HG03457 (cell line): ENCODE data around the gene EMID1.
"Not testable (repeated sequence)": the region's sequence is repeated elsewhere in the genome, so short reads cannot be mapped to it uniquely, and the experiment has no call there.

ENCODE experiments used
- ATAC-seq: cut with Tn5 transposase; IDR thresholded peaks from one replicate; pipeline ENCODE4 v1.9.1; 2021; ENCODE audit warnings: moderate number of reproducible peaks; ENCODE audit not compliant: unreplicated experiment

Gene EMID1

DNA sequence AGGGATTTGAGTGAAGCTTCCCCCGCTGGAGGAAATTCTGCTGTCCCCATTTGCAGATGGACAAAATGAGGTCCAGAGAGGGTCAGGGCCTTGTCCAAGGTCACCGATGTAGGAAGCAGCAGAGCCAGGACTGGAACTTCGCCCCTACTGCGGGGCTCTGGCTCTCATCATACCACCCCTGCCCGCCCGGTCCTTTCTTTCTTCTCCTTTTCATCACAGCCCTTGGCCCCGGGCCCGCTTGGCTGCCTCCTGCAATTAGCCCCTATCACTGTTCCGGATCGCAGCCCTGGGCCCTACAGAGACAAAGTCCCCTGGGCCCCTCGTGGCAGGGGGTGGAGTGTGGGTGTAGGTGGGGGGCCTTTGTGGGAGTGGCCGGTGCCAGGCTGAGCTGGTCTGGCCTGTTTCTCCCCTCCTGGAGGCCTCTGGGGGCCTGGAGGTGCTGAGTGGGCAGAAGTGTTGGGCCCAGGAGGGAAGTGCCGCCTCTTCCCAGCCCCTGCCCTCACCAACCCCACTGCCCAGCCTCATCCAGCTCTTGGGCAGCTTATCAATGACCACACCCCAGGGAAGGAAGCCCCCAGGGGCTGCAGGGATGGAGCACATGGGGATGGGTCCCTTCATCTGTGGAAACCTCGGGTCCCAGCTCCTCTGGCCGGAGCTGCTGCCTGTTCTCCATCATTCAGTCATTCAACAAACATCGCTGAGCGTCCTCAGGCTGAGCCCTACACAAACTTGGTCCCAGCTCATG lies 3.4 kb downstream of the EMID1 start:
- ATAC-seq: no peak

- no peak for ATAC-seq
Measured at GRCh38 chr22:29209624-29209929, 3.9 kb downstream of the EMID1 start.

GRCh38 chr22:29211066-29211465 lies 5.4 kb downstream of the EMID1 start:
- no peak for ATAC-seq

- no peak for ATAC-seq
Measured at GRCh38 chr22:29211466-29211865, 5.8 kb downstream of the EMID1 start.

DNA sequence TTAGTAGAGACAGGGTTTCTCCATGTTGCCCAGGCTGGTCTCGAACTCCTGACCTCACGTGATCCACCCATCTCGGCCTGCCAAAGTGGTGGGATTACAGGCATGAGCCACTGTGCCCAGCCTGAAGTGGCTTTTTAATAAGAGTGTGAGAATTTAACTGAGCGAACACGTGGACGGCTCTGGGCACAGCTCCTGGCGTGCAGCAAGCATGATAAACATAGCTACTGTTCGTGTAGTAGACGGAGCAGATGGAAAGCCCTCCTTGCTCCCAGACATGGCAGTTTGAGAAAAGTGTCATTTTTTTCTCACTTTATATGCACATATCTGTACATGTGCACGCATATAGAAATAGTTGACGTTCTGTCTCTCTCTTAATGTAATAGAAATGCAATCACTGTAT lies 7.0 kb downstream of the EMID1 start:
- no peak for ATAC-seq

- no peak for ATAC-seq
Measured at GRCh38 chr22:29213493-29213892, 7.8 kb downstream of the EMID1 start.

- ATAC-seq: no peak
Measured at GRCh38 chr22:29214232-29214631, 8.5 kb downstream of the EMID1 start.

- ATAC-seq: no peak
Measured at GRCh38 chr22:29215012-29215860, 9.5 kb downstream of the EMID1 start.

DNA sequence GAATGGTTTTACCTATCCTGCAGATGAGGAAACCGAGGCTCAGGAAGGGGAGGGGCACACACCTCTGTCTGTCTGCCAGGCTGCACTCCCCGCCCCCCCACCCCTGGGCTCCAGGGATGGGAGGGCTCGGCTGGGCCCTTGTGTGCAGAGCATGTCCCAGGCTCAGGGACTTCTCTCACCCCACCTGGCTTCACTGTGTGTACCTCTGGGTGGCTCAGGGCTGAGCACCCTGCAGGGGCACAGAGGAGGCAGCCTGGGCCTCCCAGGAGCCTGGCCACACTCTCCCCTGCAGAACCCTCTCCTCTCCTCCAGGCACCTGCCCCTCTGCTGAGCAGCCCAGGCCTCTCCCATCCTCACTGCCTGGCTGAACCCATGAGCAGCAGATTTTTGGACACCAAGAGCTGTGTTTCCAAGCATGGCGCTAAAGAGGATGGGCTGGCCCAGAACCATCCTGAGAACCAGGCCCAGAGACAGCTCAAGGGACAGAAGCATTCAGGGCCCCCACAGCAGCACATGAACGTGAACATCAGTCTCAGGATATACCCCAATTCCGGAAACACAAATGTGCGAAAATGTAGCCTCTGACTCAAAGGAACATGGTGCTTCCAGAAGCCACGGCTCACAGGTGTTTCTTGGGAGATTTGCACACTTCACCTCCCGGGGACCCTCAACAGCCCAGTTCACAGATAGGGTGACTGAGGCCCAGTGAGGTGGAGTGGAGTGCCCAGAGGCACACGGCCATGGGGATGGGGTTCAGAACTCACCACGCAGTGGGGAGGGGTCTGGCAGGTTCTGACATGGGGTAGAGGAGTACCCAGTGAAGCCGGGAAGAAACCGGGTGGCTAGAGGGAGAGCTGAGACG lies 10.5 kb downstream of the EMID1 start:
- no peak for ATAC-seq

GRCh38 chr22:29216873-29217666 lies 11.4 kb downstream of the EMID1 start:
- no peak for ATAC-seq

DNA sequence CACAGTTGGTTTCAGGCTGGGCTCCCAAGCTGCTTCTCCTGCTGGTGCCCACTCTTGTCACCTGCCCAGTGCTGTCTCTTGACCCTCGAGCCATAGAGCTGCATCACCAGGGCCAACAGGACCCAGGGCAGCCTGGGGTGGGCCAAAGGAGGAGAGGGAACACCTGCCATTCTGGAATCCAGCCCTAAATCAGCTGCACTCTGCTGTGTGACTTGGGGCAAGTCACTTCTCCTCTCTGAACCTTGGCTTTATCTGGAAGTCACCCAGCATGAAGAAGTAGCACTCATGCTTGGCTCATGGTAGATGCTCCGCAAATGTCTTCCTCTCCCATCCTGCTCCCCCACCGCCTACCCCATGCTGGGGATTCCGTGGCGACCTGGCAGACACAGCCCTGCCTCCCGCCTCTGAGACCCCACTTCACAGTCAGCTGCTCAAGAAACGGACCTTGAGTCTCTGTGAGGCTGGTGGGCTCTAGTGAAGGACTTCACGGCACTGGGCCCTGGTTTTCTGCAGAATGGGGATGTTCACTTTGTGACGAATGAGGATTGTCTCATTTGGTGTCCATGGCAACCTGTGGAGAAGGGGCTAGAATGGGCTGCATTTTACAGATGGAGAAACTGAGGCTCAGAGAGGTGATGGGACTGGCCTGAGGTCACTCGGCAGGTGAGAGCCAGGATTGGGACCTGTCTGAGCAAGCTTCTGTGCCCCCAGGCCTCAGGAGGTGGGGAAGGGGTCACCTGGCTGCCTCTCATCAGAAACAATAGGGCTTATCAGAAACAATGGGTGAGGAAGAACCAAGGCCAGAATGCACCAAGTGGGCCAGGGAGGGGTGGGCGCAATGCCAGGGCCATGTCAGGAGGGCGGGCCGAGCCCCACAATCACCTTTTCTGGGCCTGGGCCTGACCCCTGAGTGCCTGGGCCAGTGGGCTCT lies 12.4 kb downstream of the EMID1 start:
- no peak for ATAC-seq

GRCh38 chr22:29218758-29219408 lies 13.2 kb downstream of the EMID1 start:
- no peak for ATAC-seq

DNA sequence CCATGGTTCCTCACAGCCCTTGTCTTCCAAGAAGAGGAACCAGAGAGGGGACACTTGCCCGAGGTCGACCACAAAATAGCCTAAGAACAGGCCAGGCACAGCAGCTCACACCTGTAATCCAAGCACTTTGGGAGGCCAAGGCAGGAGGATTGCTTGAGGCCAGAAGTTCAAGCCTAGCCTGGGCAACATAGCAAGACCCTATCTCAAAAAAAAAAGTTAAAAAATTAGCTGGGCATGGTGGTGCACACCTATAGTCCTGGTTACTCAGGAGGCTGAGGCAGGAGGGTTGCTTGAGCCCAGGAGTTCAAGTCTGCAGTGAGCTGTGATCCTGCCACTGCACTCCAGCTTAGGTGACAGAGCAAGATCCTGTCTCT lies 13.7 kb downstream of the EMID1 start:
- not testable (repeated sequence) for ATAC-seq

DNA sequence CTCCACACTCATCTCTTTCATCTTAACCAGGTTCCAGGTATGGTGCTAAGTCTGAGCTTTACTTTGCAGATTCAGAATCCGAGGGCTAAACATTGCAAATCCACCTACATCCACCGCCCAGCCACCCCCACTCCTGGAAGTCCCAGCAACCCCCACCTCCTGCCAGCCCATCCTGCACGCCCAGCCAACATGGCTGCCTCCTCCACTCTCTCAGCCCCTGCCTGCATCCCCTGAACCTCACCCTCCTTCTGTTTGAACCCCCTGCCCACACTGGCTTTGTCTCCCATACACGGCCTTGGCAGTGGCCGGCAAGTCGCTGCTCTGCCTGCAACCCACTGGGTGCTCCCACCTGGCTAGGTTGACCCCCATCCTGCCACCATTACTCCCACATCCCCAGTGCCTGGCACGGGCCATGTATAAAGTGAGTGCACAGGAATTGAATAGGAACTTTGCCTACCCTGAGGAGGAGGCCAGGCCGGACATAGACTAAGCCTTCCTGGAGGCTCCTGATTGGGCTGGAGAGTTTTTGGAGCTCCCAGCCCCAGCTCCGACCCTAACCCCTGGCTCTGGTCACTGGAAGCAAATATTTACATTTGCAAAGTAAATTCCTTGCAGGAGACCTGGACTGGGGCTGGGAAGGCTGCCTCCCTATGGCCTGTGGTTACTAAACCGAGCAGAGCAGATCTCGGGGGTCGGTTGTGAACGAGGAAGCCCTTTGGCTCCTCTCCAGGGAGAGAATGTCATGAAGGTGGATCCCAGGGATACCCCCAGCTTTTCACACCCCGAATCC lies 14.4 kb downstream of the EMID1 start:
- no peak for ATAC-seq

DNA sequence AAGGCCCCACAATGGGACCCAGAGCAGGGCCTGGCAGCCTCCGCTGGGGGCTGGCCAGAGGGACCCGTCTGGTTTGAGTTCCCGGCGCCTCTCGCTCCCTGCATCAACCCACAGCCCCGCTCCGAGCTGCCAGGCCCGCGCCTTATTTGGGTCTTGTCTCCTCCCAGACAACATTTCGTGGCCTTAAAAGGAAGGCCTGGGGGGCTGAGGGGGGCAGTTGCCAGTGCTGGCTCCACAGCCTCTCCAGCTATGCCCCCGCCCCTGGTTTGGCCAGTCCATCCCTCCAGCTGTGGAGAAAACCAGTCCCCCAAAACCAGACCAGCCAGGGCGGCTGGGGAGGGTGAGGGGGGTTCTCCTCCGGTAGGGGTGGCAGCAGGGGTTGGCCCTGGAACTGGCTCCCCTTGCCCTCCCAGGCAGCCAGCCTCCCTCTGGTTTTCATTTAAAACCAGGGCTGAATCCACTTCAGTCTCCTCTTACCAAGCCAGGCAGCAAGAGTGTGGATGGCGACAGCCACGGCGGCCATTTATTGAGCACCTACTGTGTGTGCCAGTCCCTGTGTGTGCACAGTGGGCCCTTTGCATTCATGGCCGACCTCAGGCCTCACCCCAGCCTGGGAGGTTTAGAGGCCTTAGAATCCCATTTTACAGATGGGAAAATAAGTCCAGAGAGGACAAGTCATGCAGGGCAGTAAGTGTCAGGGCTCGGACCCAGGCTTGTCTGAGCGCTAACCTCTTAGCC lies 18.6 kb downstream of the EMID1 start:
- ATAC-seq: no peak

GRCh38 chr22:29224859-29225410 lies 19.2 kb downstream of the EMID1 start:
- ATAC-seq: no peak

DNA sequence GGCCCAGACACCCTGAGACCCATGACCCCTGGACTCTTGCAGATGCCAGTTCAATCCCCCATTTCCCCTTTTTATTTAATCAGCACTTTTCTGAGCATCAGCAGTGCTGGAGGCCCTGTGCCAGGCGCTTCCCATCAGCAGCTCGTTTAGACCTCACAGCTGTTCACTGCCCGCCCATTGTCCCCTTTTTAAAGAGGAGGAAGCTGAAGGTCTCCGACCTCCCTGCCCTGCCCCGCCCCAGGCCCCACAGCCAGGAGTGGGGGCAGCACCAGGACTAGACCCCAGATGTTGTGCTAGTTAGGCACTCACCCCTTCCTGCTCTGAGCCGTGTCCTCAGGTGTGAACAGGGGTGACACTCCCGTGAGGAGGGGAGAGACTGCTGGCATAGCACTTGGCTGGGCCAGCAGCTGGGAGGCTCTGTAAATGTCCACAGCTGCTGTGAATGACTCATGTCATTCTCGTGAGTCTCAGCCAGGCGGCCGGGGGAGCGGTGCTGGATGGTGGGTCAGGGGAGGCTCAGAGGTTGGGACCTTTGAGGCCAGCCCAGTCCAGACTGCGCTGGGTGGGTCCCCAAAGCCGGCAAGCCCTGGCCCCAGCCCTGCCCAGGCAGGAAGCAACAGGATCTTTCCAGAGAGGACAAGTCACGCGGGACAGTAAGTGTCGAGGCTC lies 19.9 kb downstream of the EMID1 start:
- ATAC-seq: no peak
